Pancreas (tissue), 10 donors: ENCODE measurements around the gene CCDC77. TPM values are rescaled to one million over a fixed set of nuclear protein-coding genes. Genes with fewer than 3 reads are reported as not detected.
A peak's percentile ranks its signal among the peaks of the same experiment; 100 is the strongest.

Experiments
- ATAC-seq, 4 donors: fragments of 200-7000 bp; cut with Tn5 transposase; one replicate each; pipeline versions ENCODE4 v1.8.0 to v1.9.1; 2020; ENCODE audit warnings: mild to moderate bottlenecking in 4 of 4, moderate library complexity in 4 of 4
- DNase-seq, 6 donors: peaks; one replicate each; pipeline ENCODE4 v3.0.0-alpha.2; 2020
- FAIRE-seq: peaks from 2 replicates; lab custom pipeline; 2012; peaks lifted over from hg19 to GRCh38; lab: Jason Lieb, UNC
- H3K27ac ChIP-seq, 4 donors: fragments of 200-600 bp; sonication (generic); 1 replicate in 3 of 4; 2 replicates in 1 of 4; pipeline versions ENCODE4 v1.5.0 to v1.8.0; 2020
- H3K27me3 ChIP-seq, 4 donors: fragments of 200-600 bp; one replicate each; pipeline ENCODE4 v1.8.0; 2021
- H3K36me3 ChIP-seq, 3 donors: fragments of 200-600 bp; sonication (generic) in 1 of 3; one replicate each; pipeline versions ENCODE4 v1.5.0 to v1.8.0; 2020 to 2021
- H3K4me1 ChIP-seq, 3 donors: fragments of 200-600 bp; one replicate each; pipeline ENCODE4 v1.8.0; 2021
- H3K4me3 ChIP-seq, 4 donors: fragments of 200-600 bp; sonication (generic) in 2 of 4; one replicate each; pipeline versions ENCODE4 v1.5.0 to v1.8.0; 2020 to 2021
- H3K9me3 ChIP-seq, 4 donors: fragments of 200-600 bp; one replicate each; pipeline ENCODE4 v1.8.0; 2021
- WGBS, 2 donors: extraction: QIAGEN DNeasy Blood & Tissue Kit; methylation state at CpG; one replicate each; pipeline ENCODE4 v1.1.7; 2013; 5-methylcytosine and 5-hydroxymethylcytosine counted together
- intact Hi-C, 3 donors: fragments of 100-400 bp; cut with DNase I; formaldehyde crosslinking; loops; one replicate each; pipeline versions ENCODE4 v1.11.1 to v1.14.2; 2022
- polyA plus RNA-seq, 2 donors: library from polyadenylated mRNA; stranded (reverse); fragments of 200-250 nt; gene quantifications; one replicate each; pipeline ENCODE4 v1.2.3, GENCODE V29; 2013
- total RNA-seq, 6 donors: library from RNA; stranded (reverse); fragmentation: NEBNext Ultra II Directional in 4 of 6; extraction: Animal tissue kit (Norgen Biotek cat#: 25700) in 4 of 6; gene quantifications; one replicate each; pipeline versions ENCODE4 v1.2.1 to v1.2.4, GENCODE V29; 2021 to 2023
- TF ChIP-seq, protein P1 (sequence below), 4 donors: fragments of 200-600 bp; sonication (generic) in 3 of 4; IDR thresholded peaks; one replicate each; pipeline versions ENCODE4 v1.5.0 to v1.8.0; 2021; ENCODE audit warnings: antibody characterized with exemption in 4 of 4
- donor health status: healthy with polysubstance abuse.
- donor health status: DM: no; HTN: no; CAD: no; lungs with moderate emphysema.
- donor health status: DM: no; HTN: no; CAD: no.
- donor health status: control.
- donor health status: control.
- donor health status: Bipolar disorder and iron deficiency.
- donor health status: DM: yes; HTN: yes; CAD: no.
- donor health status: DM: no; HTN: no; CAD: no.
- donor health status: DM: no; HTN: no; CAD: no.
- donor health status: DM: yes; HTN: yes; CAD: no.

The CCDC77 gene
- total and polyA plus RNA-seq, 8 donors: 1.9 to 4.2 (median 2.8) TPM

DNA sequence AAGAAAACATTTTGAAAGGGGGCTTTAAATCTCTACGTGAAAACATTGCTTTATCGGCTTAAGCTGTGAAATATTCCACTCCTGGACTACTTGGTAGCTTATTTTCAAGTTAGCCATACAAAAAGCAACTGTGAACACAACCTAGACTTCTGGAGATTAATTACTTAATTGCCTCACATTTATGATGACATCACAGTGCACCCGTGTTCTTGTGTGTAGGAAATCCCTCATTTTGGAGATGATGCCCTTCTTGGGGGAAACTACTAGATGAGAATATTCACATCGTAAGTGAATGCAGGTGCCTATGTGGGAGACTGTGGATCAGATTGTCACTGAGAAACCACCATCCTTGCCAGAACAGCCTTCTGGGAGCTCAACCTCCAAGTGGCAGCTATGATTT is 47.8 kb downstream of the CCDC77 start:
- no peaks in the 10 kb centered on the region for H3K27me3 ChIP-seq
- no peak overlapping the region for H3K4me3 ChIP-seq
- no peak for DNase-seq
- TF ChIP-seq, protein P1, sequence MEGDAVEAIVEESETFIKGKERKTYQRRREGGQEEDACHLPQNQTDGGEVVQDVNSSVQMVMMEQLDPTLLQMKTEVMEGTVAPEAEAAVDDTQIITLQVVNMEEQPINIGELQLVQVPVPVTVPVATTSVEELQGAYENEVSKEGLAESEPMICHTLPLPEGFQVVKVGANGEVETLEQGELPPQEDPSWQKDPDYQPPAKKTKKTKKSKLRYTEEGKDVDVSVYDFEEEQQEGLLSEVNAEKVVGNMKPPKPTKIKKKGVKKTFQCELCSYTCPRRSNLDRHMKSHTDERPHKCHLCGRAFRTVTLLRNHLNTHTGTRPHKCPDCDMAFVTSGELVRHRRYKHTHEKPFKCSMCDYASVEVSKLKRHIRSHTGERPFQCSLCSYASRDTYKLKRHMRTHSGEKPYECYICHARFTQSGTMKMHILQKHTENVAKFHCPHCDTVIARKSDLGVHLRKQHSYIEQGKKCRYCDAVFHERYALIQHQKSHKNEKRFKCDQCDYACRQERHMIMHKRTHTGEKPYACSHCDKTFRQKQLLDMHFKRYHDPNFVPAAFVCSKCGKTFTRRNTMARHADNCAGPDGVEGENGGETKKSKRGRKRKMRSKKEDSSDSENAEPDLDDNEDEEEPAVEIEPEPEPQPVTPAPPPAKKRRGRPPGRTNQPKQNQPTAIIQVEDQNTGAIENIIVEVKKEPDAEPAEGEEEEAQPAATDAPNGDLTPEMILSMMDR (IDR thresholded peaks at IDR 0.05): no peak
- peaks cover 3 to 9% (median 4%) of the 10 kb centered on the region in 3 donors for H3K4me1 ChIP-seq
- H3K36me3 ChIP-seq: no peaks in the 10 kb centered on the region
- no peak for FAIRE-seq
- WGBS, 2 donors: 63 to 67% methylated on average over 4 of the region's 4 CpGs
- no peak for ATAC-seq
- intact Hi-C loops: loop anchor here in 1 of 3 donors (10.0 kb wide), 1 partner anchor 96 kb away; no protein-coding TSS in a partner anchor
- no peaks in the 10 kb centered on the region for H3K9me3 ChIP-seq
- no peak overlapping the region for H3K27ac ChIP-seq

DNA sequence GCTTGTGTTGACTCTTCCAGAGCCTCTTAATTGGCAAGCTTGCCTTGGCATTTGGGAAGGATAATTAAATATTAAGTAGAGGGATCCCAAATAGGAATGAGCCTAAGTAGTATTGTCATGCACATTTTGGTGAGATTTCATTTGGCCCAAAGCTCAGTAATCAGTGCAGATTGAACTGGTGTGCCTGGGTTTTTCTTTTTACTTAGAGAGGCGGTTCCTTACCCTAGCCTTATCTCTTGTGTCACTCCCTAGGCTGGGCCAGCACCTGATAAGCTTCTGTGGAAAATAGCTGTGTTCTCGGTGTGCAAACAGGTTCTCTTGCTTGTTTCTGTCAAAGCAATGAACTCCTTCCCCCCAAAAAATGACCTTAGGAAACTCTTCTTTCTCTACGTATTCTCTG is 49.0 kb downstream of the CCDC77 start:
- Histone ChIP-seq H3K4me3 (no peak overlapping the region), H3K36me3 (no peaks in the 10 kb centered on the region), H3K27ac (no peak overlapping the region), H3K27me3 (no peaks in the 10 kb centered on the region), H3K4me1 (peaks cover 3 to 9% (median 4%) of the 10 kb centered on the region in 3 donors), H3K9me3 (no peaks in the 10 kb centered on the region)
- intact Hi-C loops: no loop called here
- FAIRE-seq: no peak
- TF ChIP-seq, protein P1 (IDR thresholded peaks at IDR 0.05): no peak
- peak in 1 of 6 donors; percentile 48 for DNase-seq
- ATAC-seq: peak; percentile 76 to 95 (median 82)
- 23 to 29% methylated on average over 3 of the region's 3 CpGs for WGBS, 2 donors

DNA sequence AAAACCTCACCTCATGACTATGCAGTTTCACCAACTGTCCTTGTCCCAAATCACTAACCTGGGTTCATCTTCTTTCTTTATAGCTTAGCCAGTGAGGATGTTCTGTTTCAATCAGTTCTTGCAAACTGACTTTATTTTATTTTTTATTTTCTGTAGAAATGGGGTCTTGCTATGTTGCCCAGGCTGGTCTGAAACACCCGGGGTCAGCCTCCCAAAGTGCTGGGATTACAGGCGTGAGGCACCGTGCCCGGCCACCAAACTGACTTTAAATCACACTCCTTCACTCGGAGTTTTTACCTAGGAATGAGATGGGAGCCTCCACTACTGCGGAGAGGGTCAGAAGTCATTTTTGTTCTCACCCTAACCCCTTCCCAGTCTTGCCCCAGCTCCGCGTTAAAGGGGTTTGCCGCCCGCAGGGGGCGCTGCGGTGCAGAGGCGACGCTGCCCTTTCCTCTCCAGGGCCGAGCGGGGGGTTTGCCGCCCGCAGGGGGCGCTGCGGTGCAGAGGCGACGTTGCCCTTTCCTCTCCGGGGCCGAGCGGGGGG is 51.3 kb downstream of the CCDC77 start:
- no peak overlapping the region for H3K4me3 ChIP-seq
- H3K9me3 ChIP-seq: no peaks in the 10 kb centered on the region
- no peaks in the 10 kb centered on the region for H3K36me3 ChIP-seq
- 47 to 79% methylated on average over 14 to 18 of the region's 25 CpGs for WGBS, 2 donors
- DNase-seq (peak in 2 of 6 donors; percentile 32 to 50), FAIRE-seq (no peak), ATAC-seq (no peak)
- TF ChIP-seq, protein P1 (IDR thresholded peaks at IDR 0.05): no peak
- peaks cover 3 to 9% (median 4%) of the 10 kb centered on the region in 3 donors for H3K4me1 ChIP-seq
- no peak overlapping the region for H3K27ac ChIP-seq
- intact Hi-C loops: no loop called here
- no peaks in the 10 kb centered on the region for H3K27me3 ChIP-seq

DNA sequence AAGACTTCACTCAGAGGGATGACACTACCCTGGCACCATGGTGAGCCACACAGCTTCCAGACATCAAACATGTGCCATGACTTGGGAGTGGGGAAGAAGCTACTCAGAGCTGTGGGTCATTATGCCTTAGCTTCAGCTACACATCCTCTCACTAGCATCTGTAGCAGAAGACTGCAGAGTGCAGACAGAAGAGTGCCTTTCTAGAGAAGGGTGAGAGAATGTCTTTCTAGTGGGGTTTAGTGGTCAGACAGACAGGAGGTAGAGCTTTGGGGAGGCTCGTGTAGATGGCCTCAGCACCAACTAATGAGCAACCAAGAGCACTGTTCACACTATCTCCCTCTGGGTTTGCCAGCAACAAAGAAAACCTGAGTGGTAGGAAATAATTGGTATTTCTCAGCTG is 53.4 kb downstream of the CCDC77 start:
- no peak overlapping the region for H3K27ac ChIP-seq
- FAIRE-seq (no peak), ATAC-seq (no peak), DNase-seq (no peak)
- intact Hi-C loops: loop anchor here in 1 of 3 donors (5.0 kb wide), 1 partner anchor 87 kb away; no protein-coding TSS in a partner anchor
- peaks cover 4 to 9% (median 7%) of the 10 kb centered on the region in 3 donors for H3K4me1 ChIP-seq
- TF ChIP-seq, protein P1 (IDR thresholded peaks at IDR 0.05): no peak
- no peaks in the 10 kb centered on the region for H3K27me3 ChIP-seq
- WGBS, 2 donors: 38 to 48% methylated on average over 1 of the region's 1 CpG
- H3K4me3 ChIP-seq: no peak overlapping the region
- H3K9me3 ChIP-seq: no peaks in the 10 kb centered on the region
- no peaks in the 10 kb centered on the region for H3K36me3 ChIP-seq

DNA sequence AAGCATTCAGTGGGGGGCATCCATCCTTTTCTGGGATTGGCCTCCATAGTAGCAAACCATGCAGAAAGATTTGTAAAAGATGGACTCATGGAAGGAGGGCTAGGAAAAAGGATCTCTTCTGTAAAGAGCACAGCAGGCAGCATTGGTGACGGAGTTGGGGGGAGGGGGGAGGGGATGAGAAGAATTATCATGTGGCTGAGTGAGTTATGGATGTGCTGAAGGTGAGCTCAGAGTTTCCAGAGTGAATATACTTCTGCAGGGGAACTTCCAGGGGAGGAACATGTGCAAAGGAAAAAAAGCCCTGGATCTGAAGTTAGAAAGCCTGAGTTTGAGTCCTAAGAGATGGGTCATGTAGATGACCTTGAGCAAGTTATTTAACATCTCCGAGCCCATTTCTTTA is 54.4 kb downstream of the CCDC77 start:
- no peak for DNase-seq
- intact Hi-C loops: loop anchor here in 1 of 3 donors (5.0 kb wide), 1 partner anchor 86 kb away; no protein-coding TSS in a partner anchor
- TF ChIP-seq, protein P1 (IDR thresholded peaks at IDR 0.05): no peak

More for the DNA sequence above, 54.4 kb downstream of the CCDC77 start:
- FAIRE-seq (no peak), ATAC-seq (no peak)
- no peaks in the 10 kb centered on the region for H3K36me3 ChIP-seq
- WGBS, 2 donors: 25 to 34% methylated on average over 2 of the region's 2 CpGs
- no peaks in the 10 kb centered on the region for H3K9me3 ChIP-seq
- no peak overlapping the region for H3K4me3 ChIP-seq
- H3K27ac ChIP-seq: no peak overlapping the region
- no peaks in the 10 kb centered on the region for H3K27me3 ChIP-seq
- peaks cover 0 to 4% (median 2%) of the 10 kb centered on the region in 3 donors for H3K4me1 ChIP-seq
